GM18505 (cell line): ENCODE results near the gene TDRD7.
"Not testable (repeated sequence)": the region's sequence is repeated elsewhere in the genome, so short reads cannot be mapped to it uniquely, and the experiment has no call there.

ENCODE experiments used
- ATAC-seq: cut with Tn5 transposase; IDR thresholded peaks from one replicate; pipeline ENCODE4 v1.9.1; 2021; ENCODE audit not compliant: unreplicated experiment
- POLR2A ChIP-seq: IDR thresholded peaks from 4 replicates; pipeline ENCODE4 v1.6.1; 2011; ENCODE audit warnings: borderline replicate concordance; ENCODE audit not compliant: insufficient read depth, insufficient read length; ENCODE audit errors: extremely low read depth

Gene TDRD7

GRCh38 chr9:97427885-97428284 lies 16.0 kb downstream of the TDRD7 start:
- no peak for TF ChIP-seq POLR2A
- no peak for ATAC-seq

- no peak for TF ChIP-seq POLR2A
Observed at GRCh38 chr9:97430316-97431043, 18.6 kb downstream of the TDRD7 start.

GRCh38 chr9:97431044-97431441 lies 19.1 kb downstream of the TDRD7 start:
- TF ChIP-seq POLR2A: no peak

More at GRCh38 chr9:97430316-97431043, 18.6 kb downstream of the TDRD7 start:
- ATAC-seq: no peak

GRCh38 chr9:97431549-97432143 lies 19.8 kb downstream of the TDRD7 start:
- ATAC-seq: no peak
- no peak for TF ChIP-seq POLR2A

More at GRCh38 chr9:97431044-97431441, 19.1 kb downstream of the TDRD7 start:
- no peak for ATAC-seq

- no peak for TF ChIP-seq POLR2A
- no peak for ATAC-seq
Observed at GRCh38 chr9:97437051-97437600, 25.2 kb downstream of the TDRD7 start.

GRCh38 chr9:97438257-97438656 lies 26.4 kb downstream of the TDRD7 start:
- no peak for ATAC-seq
- no peak for TF ChIP-seq POLR2A

DNA sequence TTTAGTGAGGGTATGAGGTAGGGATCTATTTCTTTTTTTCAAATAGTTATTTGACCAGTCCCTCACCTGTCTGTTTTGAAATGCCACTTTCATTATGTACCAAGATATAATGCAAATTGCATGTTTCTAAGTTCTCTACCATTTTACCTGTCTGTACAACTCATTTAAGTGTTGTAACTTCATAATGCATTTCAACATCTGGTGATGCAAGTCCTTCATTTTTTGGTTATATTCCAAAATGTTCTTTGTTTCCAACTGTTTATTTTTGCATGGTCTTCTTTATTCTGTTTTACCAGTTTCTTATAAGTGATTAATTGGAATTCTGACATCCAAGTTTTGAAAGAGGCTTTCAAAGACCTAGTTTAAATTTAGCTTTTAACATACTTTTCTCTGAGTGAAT lies 26.8 kb downstream of the TDRD7 start:
- TF ChIP-seq POLR2A: no peak
- ATAC-seq: no peak

DNA sequence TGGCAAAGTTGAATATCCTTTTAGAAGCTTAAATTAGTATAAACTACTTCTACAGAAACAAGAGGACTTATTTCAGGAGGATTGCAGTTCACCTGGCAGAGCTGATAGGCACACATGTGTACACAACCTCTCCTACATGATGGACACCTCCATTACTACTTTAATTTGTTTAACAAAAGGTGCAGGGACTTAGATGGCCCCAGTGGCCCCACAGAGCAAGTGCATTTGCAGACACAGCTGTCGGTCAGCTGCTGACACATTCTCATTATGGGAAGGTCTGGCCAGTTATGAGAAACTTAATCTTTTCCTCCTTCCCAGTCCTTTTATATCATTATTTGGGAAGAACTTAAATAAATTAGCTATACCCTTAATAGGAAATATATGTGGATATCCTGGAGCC lies 28.3 kb downstream of the TDRD7 start:
- no peak for TF ChIP-seq POLR2A
- no peak for ATAC-seq

GRCh38 chr9:97441729-97442128 lies 29.8 kb downstream of the TDRD7 start:
- no peak for ATAC-seq
- no peak for TF ChIP-seq POLR2A

DNA sequence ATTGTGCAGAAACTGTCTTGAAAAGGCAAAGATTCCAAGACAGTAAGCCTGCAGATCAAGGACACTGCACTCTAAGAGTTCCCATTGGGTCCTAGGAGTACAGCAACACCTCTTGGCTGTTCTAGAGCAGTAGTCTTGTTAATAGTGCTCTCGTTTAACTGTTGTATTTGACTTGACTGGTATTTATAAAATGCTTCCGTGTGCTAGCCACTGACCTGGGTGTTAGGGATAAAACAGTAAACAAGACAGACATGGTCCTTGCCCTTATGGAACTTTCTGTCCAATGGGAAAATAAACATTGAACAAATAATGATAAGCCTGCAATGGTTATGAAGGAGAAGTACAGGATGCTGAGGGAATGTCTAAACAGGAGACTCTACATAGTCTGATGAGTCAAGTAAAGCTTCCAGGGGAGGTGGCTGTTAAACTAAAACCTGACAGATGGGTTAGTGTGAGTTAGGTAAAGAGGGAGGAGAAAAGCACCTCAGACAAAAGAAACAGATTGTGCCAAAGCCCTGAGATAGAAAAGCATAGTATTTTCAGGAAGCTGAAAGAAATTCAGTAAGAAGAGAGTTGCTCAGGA lies 33.3 kb downstream of the TDRD7 start:
- no peak for ATAC-seq
- TF ChIP-seq POLR2A: no peak

GRCh38 chr9:97447001-97447400 lies 35.1 kb downstream of the TDRD7 start:
- no peak for TF ChIP-seq POLR2A

GRCh38 chr9:97453573-97453972 lies 41.7 kb downstream of the TDRD7 start:
- ATAC-seq: not testable (repeated sequence)

More at GRCh38 chr9:97447001-97447400, 35.1 kb downstream of the TDRD7 start:
- ATAC-seq: no peak

GRCh38 chr9:97456841-97457240 lies 44.9 kb downstream of the TDRD7 start:
- not testable (repeated sequence) for ATAC-seq

- ATAC-seq: no peak
- no peak for TF ChIP-seq POLR2A
Observed at GRCh38 chr9:97459326-97459725, 47.4 kb downstream of the TDRD7 start.
